GM18909 (cell line): ENCODE data around the gene POU2AF1.

ENCODE experiments used
- ATAC-seq: cut with Tn5 transposase; IDR thresholded peaks from one replicate; pipeline ENCODE4 v1.9.1; 2021; ENCODE audit warnings: mild to moderate bottlenecking; ENCODE audit not compliant: unreplicated experiment, poor library complexity

The POU2AF1 gene, protein sequence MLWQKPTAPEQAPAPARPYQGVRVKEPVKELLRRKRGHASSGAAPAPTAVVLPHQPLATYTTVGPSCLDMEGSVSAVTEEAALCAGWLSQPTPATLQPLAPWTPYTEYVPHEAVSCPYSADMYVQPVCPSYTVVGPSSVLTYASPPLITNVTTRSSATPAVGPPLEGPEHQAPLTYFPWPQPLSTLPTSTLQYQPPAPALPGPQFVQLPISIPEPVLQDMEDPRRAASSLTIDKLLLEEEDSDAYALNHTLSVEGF

DNA sequence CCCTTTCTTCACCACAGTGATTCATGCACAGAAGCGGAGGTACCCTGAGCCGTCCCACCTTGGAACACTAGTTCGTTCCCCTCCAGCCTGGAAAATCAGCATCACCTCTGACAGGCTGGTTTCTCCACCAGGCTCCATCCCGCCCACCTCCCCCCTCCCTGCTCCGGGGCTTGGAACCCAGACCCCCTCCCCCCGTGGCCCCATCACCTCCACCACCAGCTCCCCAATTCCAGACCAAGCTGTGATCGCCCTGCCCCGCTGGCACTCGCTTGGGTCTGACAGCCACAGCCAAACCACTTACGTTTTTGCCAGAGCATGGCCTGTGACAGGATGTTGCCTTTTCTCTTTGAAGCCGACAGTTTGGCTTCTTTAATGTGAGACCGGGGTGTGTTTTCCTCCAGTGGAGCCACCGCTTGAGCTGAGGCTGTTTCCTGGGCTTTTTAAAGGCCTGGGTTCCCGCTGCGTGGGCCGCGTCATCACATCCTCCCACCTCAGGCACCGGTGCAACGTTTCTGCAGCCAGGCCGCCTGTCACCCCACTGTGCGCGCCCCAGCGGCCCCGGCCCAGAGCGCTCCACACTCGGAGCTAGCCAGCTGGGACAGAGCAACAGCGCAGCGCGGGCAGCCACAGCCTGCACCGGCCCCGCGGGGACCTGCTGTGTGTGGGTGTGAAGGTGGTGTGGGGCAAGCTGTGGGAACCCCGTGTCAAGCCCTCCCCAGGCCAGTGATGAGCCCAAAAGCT, at the start of gene POU2AF1:
POU2AF1 (minus strand) TSS at position 415 of the 741 bp plus-strand sequence; CDS start at position 317, 98 bp downstream.
- peak; percentile 79 for ATAC-seq

DNA sequence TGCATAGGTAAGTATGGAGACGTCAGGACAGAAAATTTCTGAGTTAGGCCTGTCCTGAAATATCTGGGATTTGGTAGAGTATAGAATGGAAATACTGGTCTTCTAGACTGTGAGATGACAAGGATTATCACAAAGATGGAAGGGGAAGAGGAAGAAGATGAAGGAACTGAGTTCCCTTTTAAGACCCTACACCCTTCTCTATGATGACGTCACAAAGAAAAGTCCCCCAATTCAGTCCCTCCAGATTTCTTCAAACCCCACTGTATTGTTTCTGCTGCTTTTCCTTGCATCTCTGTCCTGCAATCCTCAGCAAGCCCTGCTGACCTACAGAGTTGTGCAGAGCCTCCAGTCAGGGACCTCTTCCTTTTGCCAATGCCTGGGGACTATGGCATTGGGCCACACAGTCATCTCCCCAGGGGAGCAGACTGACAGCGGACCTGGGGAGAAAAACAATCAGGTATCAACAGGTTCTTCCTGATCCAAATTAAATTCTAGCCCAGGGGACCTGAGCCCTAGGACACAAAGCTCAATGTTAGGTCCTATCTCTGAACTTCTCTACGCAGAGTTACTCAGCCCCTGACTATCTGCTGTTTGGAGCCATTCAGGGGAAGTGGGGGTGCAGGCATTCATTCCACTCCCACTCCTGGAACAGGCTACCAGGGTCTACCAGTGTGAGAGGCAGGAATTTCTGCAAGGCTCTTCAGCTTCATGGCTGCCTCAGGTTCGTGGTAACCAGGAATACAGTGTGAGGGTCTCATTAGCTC, 49.2 kb upstream of the POU2AF1 start:
- no peak for ATAC-seq

DNA sequence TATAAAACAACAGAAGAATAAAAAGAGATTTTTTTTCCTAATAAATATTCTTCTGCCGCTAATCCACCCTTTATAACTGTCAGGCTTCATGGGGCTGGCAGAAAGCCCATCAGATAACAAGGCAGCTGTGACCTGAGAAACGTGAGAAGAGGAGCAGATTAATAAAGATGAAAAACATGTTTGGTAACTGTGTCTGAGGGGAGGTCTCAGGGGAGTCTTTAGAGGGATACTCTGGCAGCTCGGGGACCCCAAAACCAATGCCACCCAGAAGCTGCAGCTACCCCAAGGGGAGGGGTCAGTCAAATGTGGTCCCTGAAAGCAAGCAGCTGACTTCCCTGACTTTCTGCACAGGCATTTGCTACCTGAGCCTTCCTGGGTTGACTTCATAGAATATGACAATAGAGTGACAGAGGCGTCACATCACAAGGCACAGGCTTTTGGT, 48.4 kb upstream of the POU2AF1 start:
- no peak for ATAC-seq

DNA sequence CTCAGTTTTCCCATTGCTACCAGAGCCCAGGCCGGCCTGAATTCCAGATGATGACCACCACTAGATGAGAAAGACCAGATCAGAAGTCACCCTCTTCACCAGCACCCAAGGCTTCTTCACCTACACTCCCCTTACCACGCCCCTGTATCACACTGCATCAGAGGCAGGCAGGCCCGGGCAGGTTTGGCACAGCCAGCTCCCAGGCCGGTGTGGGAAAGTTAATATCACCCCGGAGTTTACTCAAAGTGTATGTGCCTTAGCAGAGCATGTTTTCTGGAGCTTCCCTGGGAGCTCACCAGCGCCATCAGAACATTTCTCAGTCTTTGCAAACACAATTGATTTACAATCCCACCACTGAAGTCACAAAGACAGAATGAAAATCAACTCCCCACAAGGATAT, 47.5 kb upstream of the POU2AF1 start:
- no peak for ATAC-seq

DNA sequence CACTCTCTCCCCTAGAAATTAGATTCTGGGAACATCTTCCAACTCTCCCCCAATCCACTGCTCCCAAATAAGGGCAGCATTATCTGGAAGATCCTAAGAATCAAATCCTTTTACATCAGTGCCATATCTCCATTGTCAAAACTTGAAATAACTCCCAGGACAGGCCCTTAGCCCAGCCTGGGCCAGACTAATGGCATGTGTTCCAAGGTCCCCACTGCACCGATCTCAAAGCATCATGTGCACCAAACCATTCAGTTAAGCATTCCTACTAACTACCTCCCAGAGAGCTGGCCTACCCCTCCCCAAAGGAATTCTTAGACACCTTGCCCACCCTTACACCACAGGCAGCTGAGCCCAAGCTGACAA, 44.2 kb upstream of the POU2AF1 start:
- no peak for ATAC-seq

DNA sequence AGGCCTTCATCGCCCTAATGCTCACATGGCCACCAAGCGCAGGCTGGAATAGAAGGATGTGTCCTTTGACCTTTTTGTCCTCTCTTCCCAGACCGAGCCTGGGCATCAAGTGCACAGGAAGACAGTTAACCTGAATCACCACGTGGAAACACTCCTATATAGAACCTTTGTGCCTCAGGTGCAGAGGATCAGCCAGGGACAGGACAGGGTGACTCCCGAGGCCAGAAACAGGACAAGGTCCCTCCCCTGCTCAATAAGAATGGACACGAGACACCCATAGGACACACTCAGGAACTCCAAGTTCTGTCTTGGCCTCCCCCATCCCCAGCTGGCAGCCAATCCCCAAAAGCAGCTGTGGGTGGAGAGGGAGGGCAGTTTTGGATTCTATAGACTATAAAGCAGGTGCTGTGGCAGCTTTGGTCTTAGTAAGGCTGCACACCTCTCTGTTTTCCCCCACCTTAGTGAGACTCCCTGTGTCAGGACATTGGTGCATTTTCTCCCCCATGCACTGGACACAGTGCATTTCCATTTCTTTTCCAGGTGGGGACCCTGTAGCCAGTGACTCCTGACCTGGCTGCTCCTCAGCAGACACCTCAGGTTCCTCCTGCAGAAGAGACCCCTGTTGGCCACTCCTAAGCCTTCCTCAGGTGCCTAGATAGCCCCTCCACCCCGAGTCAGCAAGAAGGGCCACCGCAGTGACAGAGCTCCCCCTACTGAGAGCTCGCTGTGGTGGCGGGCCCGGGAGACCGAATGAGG, 43.6 kb upstream of the POU2AF1 start:
- peak; percentile 62 for ATAC-seq

DNA sequence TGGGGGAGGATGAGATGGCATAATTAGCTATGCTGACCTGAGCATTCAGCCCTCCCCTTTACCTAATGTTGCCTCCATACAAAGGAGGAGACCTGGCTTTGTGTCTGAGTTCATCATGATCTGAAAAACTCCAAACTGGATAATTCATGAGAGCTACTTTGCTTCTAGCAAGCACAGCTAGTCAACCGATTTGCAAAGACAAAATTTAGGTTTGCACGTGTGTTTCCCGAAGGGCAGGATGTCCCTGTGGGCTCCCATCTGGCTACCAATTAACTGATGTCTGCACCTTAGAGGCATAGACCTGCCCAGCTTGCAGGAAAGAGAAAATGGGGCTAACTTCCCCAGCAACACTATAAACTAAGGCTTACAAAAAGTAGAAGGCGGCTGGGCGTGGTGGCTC, 42.2 kb upstream of the POU2AF1 start:
- ATAC-seq, result no peak

DNA sequence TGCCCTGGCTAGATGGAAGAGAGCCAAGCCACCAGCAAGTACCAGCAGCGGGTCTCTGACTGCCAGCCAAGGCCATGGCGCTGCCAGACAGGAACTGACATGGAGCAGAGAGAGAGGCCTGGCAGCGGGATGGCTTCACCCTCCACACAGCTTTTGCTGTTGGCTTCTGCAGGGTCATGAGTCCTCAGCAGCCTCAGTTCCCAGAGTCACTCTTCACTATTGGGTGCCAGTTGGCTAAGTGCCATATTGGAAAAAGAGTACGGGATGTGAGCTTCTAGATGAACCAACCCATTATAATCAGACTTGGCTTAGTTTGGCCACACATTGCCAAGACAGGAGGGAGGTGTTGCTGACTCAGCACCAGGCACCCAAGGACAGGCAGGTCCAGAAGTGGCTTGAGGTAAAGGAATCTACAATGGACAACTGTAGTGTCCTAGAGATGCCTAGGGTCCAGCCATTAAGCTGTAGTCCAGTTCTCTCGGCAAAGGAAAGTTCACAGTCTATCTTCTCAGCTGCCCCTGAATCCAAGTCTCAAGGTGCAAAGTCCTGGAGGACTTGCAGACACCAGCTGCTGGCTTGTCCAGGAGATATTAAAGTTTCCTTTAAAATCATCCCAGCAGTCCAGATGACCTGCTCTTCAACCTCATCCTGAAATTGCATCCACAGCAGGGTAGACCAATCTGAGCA, 40.7 kb upstream of the POU2AF1 start:
- no peak for ATAC-seq

DNA sequence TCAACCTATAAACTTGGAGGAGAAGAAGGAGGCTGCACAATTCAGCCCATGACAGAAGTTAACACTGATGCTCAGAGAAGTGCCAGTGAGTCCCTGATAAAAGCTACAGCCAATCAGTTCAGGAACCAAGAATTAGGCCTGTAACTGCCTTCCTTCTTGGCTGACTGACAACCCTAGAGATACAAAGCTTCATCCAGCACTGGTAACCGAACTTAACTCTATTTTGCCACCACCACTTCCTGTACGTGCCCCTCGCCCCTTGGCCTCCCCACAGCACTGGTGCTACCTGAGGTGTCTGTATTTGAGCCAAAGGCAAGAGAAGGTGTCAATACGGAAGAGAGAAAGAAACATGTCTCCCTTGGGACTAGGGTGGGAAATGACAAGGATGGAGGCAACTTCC, 40.1 kb upstream of the POU2AF1 start:
- no peak for ATAC-seq

DNA sequence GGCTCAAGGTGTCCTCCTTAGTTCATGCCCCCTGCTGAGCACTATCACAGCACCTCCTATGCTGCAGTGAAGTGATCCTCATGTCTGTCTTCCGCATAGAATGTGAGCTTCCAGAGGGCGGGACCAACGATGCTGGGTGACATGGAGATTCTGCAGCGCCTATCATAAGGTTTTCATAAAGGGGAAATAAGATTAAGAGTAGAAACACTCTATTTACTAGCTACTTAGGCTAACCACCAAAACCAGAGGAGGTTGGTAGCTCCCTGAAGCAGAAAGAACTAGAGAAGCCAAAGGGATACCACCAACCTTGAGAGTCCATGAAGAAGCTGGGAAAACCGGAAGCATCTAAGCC, 39.3 kb upstream of the POU2AF1 start:
- ATAC-seq, result no peak

DNA sequence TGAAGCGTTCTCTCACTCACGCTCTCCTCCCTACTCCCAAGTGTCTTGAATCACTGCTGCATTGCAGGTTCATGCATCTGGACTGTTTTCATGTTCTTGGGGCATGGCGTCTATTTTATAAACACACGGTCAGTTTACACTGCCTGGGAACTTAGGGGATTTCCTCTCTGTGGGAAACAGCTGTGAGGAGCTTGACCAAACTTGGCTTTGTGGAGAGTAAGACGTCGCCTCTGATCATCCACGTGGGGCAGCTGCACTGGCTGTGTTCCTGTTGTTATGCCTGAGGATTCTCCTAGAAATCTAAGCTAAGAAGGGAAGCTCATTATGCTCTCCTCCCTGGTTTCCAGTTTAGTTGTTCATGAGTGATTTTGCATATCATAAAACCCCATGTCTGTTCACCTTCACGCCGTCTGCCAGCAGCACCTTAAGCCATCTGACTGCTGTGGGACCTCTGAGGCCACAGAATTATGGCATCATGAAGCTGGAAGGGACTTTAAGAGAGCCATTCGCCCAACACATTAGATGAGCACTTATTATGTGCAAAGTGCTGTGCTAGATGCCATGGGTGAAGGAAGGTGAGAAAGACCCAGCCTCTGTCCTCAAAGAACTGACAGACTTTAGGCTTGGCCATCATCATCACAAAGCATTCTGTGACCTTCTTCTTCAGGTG, 38.8 kb upstream of the POU2AF1 start:
- ATAC-seq, result peak; percentile 34

DNA sequence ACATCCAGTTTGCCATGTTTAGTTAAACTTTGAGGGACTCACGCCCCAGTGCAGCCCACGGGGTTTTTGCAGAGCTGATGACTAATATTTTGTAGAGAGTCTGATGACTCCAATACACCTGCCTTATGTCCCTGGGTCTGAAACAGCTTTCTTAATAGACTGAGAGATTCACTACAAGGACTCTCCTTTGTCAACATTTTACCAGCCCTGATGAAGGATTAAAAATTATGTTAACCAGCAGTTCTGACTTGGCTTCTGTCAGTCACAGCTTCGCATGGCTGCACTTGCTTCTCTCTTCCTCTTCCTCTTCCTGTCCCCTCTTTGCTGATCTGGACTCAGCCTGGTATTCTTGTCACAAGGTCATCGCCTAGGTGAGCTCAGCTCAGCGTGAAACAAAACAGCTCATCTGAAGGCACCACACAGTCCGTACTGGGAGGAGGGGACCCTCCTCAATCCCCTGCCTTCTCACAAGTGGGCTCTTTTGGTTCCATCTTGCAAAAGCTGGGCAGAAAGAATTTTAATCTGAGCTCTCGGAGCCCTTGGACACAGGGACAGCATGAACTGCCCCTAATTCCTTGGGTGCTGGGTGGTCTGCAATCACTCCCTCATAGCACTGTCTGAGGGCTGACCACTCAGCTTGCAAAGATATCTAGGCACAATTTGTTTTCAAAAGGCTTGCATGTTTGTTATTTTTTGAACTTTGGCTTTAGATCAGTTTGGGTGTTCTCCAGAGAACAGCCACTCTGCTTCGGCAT, 38.1 kb upstream of the POU2AF1 start:
- peak; percentile 69 for ATAC-seq

DNA sequence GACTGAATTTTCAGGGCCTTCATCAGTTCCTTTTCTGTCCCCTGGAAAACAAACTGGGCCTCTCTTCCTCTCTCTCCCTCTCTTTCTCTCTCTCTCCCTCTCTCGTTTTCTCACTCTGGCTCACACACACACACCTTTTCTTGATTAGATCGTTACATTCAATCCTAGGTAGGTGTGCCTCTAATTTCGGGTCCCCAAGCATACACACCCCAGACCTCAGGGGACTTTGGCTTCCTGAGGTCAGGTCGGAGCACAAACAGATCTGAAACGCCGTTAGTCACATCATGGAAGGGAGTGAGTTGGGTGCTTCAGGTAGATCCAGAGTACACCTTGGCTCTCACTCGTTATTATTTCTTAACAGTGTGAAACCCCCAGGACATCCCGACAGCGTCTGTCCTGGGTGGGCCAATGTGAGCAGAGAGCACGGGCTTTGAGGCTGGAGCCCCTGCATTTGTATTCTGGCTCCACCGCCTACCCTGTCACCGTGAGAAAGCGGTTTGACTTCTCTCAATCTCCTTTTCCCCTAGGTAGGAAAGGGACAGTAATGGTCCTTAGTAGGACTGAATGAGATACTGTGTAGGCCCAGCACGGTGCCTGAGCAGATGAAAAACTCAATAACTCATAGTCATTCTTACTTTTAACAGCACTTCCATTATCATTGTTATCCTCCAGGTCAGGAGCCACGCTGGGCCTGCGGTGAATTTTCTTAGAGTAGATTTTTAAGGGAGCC, 37.3 kb upstream of the POU2AF1 start:
- peak; percentile 13 for ATAC-seq

DNA sequence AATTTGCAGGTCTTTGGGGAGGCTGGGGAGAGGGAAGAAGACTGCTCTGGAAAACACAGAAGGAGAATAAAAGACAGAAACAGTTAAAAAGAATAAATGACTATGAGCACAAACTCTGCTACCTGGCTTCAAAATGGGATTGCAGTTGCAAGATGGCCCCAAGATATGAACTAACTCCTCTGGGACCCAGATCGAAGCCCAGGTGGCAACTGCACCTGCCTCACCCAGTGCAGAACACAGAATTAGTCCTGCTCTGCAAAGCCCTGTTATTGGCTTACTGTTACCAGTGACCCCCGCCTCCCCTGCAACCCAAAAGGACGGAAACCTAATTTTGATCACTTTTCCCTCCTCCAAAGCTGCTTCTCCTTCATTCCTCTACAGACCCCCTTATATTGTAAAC, 35.9 kb upstream of the POU2AF1 start:
- no peak for ATAC-seq

DNA sequence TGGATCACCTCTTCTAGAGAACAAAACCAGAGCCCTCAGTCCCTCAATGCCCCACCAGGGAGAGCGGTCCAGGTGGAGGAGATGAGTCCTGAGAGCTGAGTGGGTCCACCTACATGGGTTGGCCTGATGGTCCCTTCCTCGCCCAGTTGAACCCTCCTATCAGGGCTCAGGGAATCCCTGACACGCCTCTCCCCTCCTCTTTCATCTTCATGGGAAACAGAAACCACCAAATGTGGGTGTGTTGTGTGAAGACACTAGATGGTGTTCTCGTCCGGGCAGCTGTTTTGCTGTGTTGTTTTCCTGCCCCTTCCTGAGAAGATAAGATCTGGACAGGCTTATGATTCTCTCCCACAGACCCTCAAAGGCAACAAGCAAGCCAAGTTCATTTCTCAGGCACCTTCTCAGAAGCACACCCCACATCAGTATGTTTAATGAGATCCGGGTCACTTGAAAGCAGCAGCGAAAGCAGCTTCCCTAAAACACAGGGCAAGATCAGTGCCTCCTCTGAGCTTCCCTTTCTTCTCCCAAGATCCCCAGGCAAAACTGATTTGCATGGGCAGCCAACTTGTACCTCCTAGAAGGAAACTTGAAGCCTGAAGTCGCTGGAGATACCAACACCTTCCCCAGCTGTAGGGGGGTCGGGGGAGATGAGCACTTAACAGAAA, 35.3 kb upstream of the POU2AF1 start:
- ATAC-seq, result peak; percentile 32

DNA sequence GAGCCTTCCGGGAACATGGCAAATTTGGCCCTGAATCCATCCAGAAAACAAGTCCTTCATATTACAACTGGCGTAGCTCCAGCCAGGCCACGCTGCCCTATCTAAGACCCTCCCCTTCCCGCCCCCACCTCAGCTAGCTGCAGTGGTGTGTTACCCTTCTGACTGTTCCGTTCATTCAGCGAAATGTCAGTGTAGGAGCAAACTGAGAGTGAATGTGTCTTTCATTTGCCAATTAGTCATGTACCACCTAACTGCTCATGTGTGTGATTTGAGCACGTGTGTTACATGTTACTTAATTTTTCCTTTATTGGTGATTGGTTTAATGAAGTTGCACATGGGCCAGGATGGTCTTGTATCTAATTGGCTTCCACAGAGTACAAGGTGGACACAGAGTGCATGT, 34.8 kb upstream of the POU2AF1 start:
- ATAC-seq, result no peak

DNA sequence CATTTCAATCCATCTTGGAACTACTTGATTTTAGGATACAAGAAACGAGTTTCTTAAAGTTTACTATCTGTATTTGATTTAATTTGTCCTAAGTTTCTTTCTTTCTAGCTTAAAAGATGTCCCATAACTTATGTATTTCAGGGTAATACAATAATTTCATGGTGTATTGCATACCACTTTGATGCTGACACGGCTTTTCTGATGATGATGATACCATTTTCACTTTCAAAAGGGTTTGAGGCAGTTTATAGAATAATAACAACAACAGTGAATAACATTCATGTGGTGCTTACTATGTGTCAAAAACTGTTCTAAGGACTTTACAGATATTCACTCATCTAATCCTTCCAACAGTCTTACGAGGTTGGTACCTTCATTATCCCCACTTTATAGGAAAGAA, 33.2 kb upstream of the POU2AF1 start:
- no peak for ATAC-seq

DNA sequence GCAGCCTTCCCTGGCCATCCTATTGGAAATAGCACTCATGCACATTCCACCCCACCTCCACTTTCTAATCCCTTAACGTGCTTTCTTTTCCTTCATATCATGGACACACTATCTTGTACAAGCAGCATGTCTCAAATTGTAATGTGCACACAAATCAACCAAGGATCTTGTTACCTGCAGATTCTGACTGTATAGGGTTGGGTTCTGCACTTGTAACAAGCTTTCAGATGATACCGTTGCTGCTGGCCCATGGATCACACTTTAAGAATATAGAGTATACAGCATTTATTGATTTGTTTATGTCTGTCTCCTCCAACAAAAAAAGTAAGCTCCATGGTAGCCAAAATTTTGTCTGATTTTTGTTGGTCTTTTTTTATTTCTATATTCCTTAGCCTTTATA, 32.4 kb upstream of the POU2AF1 start:
- no peak for ATAC-seq
